Measurements from ENCODE around the gene SMARCE1.

DNA sequence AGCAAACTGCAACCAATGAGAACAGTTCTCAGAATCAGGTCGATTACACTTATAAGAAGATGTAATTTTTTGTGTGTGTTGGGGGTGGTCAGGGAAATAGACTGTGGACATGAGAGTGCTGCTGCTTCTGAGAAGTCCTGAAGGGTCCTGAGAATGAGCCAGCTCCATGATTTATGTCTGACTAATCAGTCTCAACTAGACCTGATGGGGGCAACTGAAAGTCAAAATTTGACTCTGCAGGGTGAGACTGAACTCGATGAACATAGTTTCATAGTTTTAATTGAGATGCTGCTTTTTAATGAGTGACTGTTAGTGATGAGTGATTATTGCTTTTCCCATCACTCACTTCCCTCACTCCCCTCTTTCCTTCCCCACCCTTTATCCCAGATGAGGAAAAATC is 37.3 kb downstream of the SMARCE1 start:
- TF ChIP-seq EZH2 (IDR thresholded peaks at IDR 0.05; ENCODE audit: borderline replicate concordance, low read length): no peak
- TF ChIP-seq, protein P1, sequence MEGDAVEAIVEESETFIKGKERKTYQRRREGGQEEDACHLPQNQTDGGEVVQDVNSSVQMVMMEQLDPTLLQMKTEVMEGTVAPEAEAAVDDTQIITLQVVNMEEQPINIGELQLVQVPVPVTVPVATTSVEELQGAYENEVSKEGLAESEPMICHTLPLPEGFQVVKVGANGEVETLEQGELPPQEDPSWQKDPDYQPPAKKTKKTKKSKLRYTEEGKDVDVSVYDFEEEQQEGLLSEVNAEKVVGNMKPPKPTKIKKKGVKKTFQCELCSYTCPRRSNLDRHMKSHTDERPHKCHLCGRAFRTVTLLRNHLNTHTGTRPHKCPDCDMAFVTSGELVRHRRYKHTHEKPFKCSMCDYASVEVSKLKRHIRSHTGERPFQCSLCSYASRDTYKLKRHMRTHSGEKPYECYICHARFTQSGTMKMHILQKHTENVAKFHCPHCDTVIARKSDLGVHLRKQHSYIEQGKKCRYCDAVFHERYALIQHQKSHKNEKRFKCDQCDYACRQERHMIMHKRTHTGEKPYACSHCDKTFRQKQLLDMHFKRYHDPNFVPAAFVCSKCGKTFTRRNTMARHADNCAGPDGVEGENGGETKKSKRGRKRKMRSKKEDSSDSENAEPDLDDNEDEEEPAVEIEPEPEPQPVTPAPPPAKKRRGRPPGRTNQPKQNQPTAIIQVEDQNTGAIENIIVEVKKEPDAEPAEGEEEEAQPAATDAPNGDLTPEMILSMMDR (IDR thresholded peaks at IDR 0.05; ENCODE audit: low read length): no peak

All from OCI-LY1 (cell line).